Brain microvascular endothelial cell (primary cell): ENCODE results near the gene ABL1.

Experiments used
- DNase-seq: peaks from one replicate; pipeline ENCODE4 v3.0.0-alpha.2; 2020
- H3K27ac ChIP-seq: fragments of 250-450 bp; sonication (Bioruptor Pico); 2 replicates; pipeline ENCODE4 v1.5.1; 2020; ENCODE audit warnings: mild to moderate bottlenecking, moderate library complexity
- H3K27me3 ChIP-seq: fragments of 250-450 bp; sonication (Bioruptor Pico); replicated peaks from 2 replicates; pipeline ENCODE4 v1.5.1; 2020; ENCODE audit warnings: mild to moderate bottlenecking
- H3K36me3 ChIP-seq: fragments of 250-450 bp; sonication (Bioruptor Pico); replicated peaks from 2 replicates; pipeline ENCODE4 v1.5.1; 2020; ENCODE audit warnings: mild to moderate bottlenecking
- H3K4me3 ChIP-seq: 2 replicates; pipeline ENCODE4 v1.5.1; 2011; ENCODE audit warnings: low read depth, mild to moderate bottlenecking, control low read depth, low read length, moderate library complexity
- CTCF ChIP-seq: IDR thresholded peaks from 2 replicates; pipeline ENCODE4 v1.5.1; 2011; ENCODE audit warnings: low read depth, mild to moderate bottlenecking, moderate library complexity, low read length, control low read depth, inconsistent platforms; ENCODE audit errors: missing control alignments
- in situ Hi-C: cut with HindIII; loops from 2 replicates; pipeline ENCODE4 v1.10.0; 2017; ENCODE audit warnings: low sequenced_read_pairs, low pct_ligation_motif_present

Gene ABL1

GRCh38 chr9:130898552-130898852 is 63.4 kb downstream of the ABL1 start:
- peaks cover 63% of the 10 kb centered on the region for H3K27me3 ChIP-seq
- no peak overlapping the region for H3K27ac ChIP-seq
- in situ Hi-C loops: no loop called here
- DNase-seq: no peak
- H3K4me3 ChIP-seq: no peak overlapping the region
- H3K36me3 ChIP-seq: peaks cover 10% of the 10 kb centered on the region
- no peak for TF ChIP-seq CTCF

- Histone ChIP-seq H3K27ac (no peak overlapping the region), H3K4me3 (no peak overlapping the region), H3K36me3 (peaks cover 3% of the 10 kb centered on the region), H3K27me3 (peaks cover 58% of the 10 kb centered on the region)
- TF ChIP-seq CTCF: no peak
- in situ Hi-C loops: no loop called here
- DNase-seq: no peak
These were observed 64.1 kb downstream of the ABL1 start for GRCh38 chr9:130899051-130899748.

- no peak for TF ChIP-seq CTCF
- no peak for DNase-seq
- in situ Hi-C loops: no loop called here
- Histone ChIP-seq H3K27ac (peak overlapping the region; percentile 12), H3K36me3 (no peaks in the 10 kb centered on the region), H3K27me3 (peaks cover 66% of the 10 kb centered on the region), H3K4me3 (no peak overlapping the region)
These were observed 65.8 kb downstream of the ABL1 start for GRCh38 chr9:130900701-130901497.

- Histone ChIP-seq H3K4me3 (no peak overlapping the region), H3K36me3 (no peaks in the 10 kb centered on the region), H3K27ac (peak overlapping the region; percentile 8), H3K27me3 (peaks cover 63% of the 10 kb centered on the region)
- TF ChIP-seq CTCF: no peak
- DNase-seq: no peak
- in situ Hi-C loops: no loop called here
These were observed 66.6 kb downstream of the ABL1 start for GRCh38 chr9:130901498-130902203.

GRCh38 chr9:130902204-130903185 is 67.4 kb downstream of the ABL1 start:
- DNase-seq: no peak

More at GRCh38 chr9:130902204-130903185, 67.4 kb downstream of the ABL1 start:
- TF ChIP-seq CTCF: no peak
- in situ Hi-C loops: no loop called here
- Histone ChIP-seq H3K4me3 (no peak overlapping the region), H3K36me3 (no peaks in the 10 kb centered on the region), H3K27ac (peak overlapping the region; percentile 8), H3K27me3 (peaks cover 60% of the 10 kb centered on the region)
